ENCODE measurements around the gene WDR33.

Gene WDR33

DNA sequence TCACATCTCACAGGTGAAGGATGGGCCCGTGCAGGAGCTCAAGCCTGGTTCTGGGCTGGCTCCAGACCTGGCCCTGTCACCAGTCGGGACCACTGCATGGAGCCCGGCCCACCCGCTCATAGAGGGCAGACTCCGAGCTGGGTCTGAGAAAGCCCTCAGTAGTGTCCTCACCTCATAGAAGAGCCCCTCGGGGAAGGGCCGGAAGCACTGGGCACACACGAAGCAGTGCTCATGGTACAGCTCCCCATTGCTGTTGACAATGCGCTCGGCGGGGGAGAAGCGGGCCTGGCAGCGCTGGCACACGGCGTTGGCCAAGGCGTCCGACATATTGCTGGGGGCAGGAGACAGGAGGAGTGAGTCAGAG is 153.8 kb downstream of the WDR33 start:
- no peaks in the 10 kb centered on the region for H3K9me3 ChIP-seq (ENCODE audit: control insufficient read depth, low read length)
- no peaks in the 10 kb centered on the region for H3K36me3 ChIP-seq (ENCODE audit: control insufficient read depth, insufficient read depth, low read length)
- H3K27me3 ChIP-seq (ENCODE audit: control insufficient read depth, insufficient read depth, low read length): peaks cover 5% of the 10 kb centered on the region
- no peaks in the 10 kb centered on the region for H3K4me1 ChIP-seq (ENCODE audit: control insufficient read depth, insufficient read depth, low read length)
- H3K9ac ChIP-seq (ENCODE audit: low read length): no peak overlapping the region
- no peak overlapping the region for H3K4me3 ChIP-seq (ENCODE audit: low read length)

DNA sequence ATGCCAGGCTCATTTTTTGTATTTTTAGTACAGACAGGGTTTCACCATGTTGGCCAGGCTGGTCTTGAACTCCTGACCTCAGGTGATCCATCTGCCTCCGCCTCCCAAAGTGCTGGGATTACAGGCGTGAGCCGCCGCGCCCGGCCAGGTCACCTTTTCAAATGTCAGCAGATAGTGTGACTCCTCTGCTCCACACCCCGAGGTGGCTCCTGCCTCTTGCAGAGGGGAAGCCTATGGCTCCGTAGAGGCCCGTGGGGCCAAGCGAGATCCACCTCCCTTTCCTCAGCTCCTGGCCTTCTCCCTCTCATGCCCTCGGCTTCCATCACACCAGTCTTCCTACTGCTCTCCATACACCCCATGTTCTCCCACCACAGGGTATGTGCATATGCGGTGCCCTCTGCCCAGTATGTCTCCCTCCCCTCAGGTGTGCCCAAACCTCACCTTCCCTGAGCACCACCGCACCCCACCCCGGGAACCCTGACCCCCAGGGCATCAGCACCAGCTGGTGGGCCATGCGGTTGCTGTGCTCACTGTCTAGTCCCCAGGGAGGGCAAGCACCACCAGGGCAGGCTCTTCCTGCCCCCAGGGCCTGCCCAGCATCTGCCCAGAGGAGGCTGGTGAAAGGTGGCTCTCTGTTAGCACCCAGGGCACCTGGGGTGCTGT is 154.3 kb downstream of the WDR33 start:
- Histone ChIP-seq H3K4me1 (ENCODE audit: control insufficient read depth, insufficient read depth, low read length) (no peaks in the 10 kb centered on the region), H3K27me3 (ENCODE audit: control insufficient read depth, insufficient read depth, low read length) (peaks cover under 1% of the 10 kb centered on the region), H3K9me3 (ENCODE audit: control insufficient read depth, low read length) (no peaks in the 10 kb centered on the region), H3K36me3 (ENCODE audit: control insufficient read depth, insufficient read depth, low read length) (no peaks in the 10 kb centered on the region), H3K4me3 (ENCODE audit: low read length) (no peak overlapping the region), H3K9ac (ENCODE audit: low read length) (no peak overlapping the region)

DNA sequence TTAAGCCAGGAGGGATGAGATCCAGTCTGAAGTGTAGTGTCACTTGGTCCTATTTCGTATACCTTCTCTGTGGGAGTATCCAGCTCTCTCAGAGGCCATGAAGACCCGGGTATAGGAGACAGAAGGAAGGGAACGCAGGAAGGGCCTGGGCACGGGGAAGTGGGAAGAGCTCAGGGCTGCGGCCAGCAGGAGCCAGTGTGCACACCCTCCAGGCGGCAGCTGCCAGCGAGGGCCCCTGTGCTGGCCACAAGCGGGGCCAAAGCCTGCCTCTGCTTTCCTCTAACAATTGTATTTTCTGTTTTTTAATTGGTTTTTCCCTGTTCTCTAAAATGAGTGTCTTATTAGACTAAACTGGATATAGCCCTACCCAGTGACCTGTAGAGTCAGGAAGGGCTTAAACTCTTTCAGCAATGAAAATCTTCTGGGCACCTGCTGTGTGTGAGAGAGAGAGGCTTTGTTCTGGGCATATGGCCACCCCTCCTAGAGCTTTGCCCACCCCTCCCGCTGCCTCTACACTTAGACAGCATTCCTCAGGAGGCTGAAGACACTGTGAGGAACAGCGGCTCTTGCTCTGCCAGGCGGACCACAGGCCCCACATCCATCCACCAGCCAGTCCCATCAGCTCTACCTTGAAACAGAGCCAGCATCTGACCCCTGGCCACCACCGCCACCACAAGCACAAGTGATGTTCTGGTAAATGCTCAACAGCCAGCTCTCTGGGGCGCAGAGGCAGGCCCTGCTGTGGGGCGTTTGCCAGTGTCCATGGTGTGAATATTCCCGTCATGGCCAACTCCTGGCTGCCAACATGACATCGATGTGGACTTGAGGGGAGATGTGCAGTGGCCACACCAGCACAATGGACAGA is 155.5 kb downstream of the WDR33 start:
- Histone ChIP-seq H3K4me3 (ENCODE audit: low read length) (no peak overlapping the region), H3K9me3 (ENCODE audit: control insufficient read depth, low read length) (no peaks in the 10 kb centered on the region), H3K9ac (ENCODE audit: low read length) (no peak overlapping the region), H3K36me3 (ENCODE audit: control insufficient read depth, insufficient read depth, low read length) (no peaks in the 10 kb centered on the region), H3K27me3 (ENCODE audit: control insufficient read depth, insufficient read depth, low read length) (no peaks in the 10 kb centered on the region), H3K4me1 (ENCODE audit: control insufficient read depth, insufficient read depth, low read length) (no peaks in the 10 kb centered on the region)

- no peaks in the 10 kb centered on the region for H3K4me1 ChIP-seq (ENCODE audit: control insufficient read depth, insufficient read depth, low read length)
- H3K4me3 ChIP-seq (ENCODE audit: low read length): no peak overlapping the region
- no peak overlapping the region for H3K9ac ChIP-seq (ENCODE audit: low read length)
- no peaks in the 10 kb centered on the region for H3K9me3 ChIP-seq (ENCODE audit: control insufficient read depth, low read length)
- H3K36me3 ChIP-seq (ENCODE audit: control insufficient read depth, insufficient read depth, low read length): no peaks in the 10 kb centered on the region
- H3K27me3 ChIP-seq (ENCODE audit: control insufficient read depth, insufficient read depth, low read length): no peaks in the 10 kb centered on the region
These were observed 156.2 kb downstream of the WDR33 start for GRCh38 chr2:127654838-127655175.

DNA sequence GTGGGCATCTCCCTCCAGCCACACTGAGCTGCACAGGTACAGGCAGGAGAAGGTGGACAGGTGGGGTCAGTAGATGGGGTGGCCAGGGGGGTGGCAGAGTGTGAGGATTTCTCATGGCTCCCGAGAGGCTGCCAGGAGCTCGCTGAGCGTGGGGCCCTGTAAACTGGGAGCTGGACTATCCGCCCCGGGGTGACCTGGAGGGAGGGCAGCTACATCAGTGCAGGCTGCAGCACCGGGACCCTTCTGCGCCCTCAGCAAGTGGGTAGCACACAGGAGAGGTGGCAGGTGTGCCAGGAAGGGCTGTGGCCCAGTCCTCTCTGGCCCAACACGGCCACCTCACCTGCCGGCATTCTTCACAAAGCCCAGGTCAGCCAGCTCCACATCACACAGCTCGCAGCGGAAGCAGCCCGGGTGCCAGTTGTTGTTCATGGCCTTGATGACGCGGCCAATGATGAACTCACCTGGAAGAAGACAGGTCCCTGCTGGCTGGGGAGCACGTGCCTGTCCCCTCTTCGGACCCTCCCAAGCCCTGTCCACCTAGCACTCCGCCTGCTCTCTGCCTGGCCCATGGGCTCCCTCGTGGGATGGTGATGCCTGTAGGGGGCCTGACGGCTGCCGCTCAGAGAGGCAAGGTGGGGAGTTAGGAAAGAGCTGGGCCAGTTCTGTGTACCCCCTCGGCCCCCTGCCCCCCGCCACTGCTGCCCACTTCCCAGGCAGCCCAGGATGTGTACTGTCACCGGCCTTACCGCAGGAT is 156.7 kb downstream of the WDR33 start:
- Histone ChIP-seq H3K4me1 (ENCODE audit: control insufficient read depth, insufficient read depth, low read length) (no peaks in the 10 kb centered on the region), H3K27me3 (ENCODE audit: control insufficient read depth, insufficient read depth, low read length) (no peaks in the 10 kb centered on the region), H3K36me3 (ENCODE audit: control insufficient read depth, insufficient read depth, low read length) (no peaks in the 10 kb centered on the region), H3K9me3 (ENCODE audit: control insufficient read depth, low read length) (no peaks in the 10 kb centered on the region), H3K9ac (ENCODE audit: low read length) (no peak overlapping the region), H3K4me3 (ENCODE audit: low read length) (no peak overlapping the region)

GRCh38 chr2:127653421-127654083 is 157.4 kb downstream of the WDR33 start:
- Histone ChIP-seq H3K36me3 (ENCODE audit: control insufficient read depth, insufficient read depth, low read length) (no peaks in the 10 kb centered on the region), H3K27me3 (ENCODE audit: control insufficient read depth, insufficient read depth, low read length) (no peaks in the 10 kb centered on the region), H3K9me3 (ENCODE audit: control insufficient read depth, low read length) (no peaks in the 10 kb centered on the region), H3K9ac (ENCODE audit: low read length) (no peak overlapping the region), H3K4me3 (ENCODE audit: low read length) (no peak overlapping the region), H3K4me1 (ENCODE audit: control insufficient read depth, insufficient read depth, low read length) (no peaks in the 10 kb centered on the region)

- no peak overlapping the region for H3K9ac ChIP-seq (ENCODE audit: low read length)
- H3K4me1 ChIP-seq (ENCODE audit: control insufficient read depth, insufficient read depth, low read length): no peaks in the 10 kb centered on the region
- no peaks in the 10 kb centered on the region for H3K36me3 ChIP-seq (ENCODE audit: control insufficient read depth, insufficient read depth, low read length)
- H3K9me3 ChIP-seq (ENCODE audit: control insufficient read depth, low read length): no peaks in the 10 kb centered on the region
- H3K27me3 ChIP-seq (ENCODE audit: control insufficient read depth, insufficient read depth, low read length): no peaks in the 10 kb centered on the region
- no peak overlapping the region for H3K4me3 ChIP-seq (ENCODE audit: low read length)
These were observed 158.1 kb downstream of the WDR33 start for GRCh38 chr2:127652786-127653357.

GRCh38 chr2:127651971-127652550 is 158.9 kb downstream of the WDR33 start:
- H3K4me1 ChIP-seq (ENCODE audit: control insufficient read depth, insufficient read depth, low read length): no peaks in the 10 kb centered on the region
- H3K27me3 ChIP-seq (ENCODE audit: control insufficient read depth, insufficient read depth, low read length): no peaks in the 10 kb centered on the region
- no peaks in the 10 kb centered on the region for H3K9me3 ChIP-seq (ENCODE audit: control insufficient read depth, low read length)
- no peak overlapping the region for H3K9ac ChIP-seq (ENCODE audit: low read length)
- no peak overlapping the region for H3K4me3 ChIP-seq (ENCODE audit: low read length)
- no peaks in the 10 kb centered on the region for H3K36me3 ChIP-seq (ENCODE audit: control insufficient read depth, insufficient read depth, low read length)

DNA sequence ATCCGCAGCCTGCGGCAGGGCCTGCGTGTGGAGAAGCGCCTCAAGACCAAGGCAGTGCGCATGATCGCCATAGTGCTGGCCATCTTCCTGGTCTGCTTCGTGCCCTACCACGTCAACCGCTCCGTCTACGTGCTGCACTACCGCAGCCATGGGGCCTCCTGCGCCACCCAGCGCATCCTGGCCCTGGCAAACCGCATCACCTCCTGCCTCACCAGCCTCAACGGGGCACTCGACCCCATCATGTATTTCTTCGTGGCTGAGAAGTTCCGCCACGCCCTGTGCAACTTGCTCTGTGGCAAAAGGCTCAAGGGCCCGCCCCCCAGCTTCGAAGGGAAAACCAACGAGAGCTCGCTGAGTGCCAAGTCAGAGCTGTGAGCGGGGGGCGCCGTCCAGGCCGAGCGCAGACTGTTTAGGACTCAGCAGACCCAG is 159.6 kb downstream of the WDR33 start:
- no peak overlapping the region for H3K4me3 ChIP-seq (ENCODE audit: low read length)
- no peaks in the 10 kb centered on the region for H3K36me3 ChIP-seq (ENCODE audit: control insufficient read depth, insufficient read depth, low read length)
- no peaks in the 10 kb centered on the region for H3K4me1 ChIP-seq (ENCODE audit: control insufficient read depth, insufficient read depth, low read length)
- no peak overlapping the region for H3K9ac ChIP-seq (ENCODE audit: low read length)
- no peaks in the 10 kb centered on the region for H3K27me3 ChIP-seq (ENCODE audit: control insufficient read depth, insufficient read depth, low read length)
- no peaks in the 10 kb centered on the region for H3K9me3 ChIP-seq (ENCODE audit: control insufficient read depth, low read length)
